ENCODE data around the gene SPRTN.

SPRTN gene

GRCh38 chr1:231387770-231388669 is 49.9 kb downstream of the SPRTN start:
- no peak for DNase-seq
- Histone ChIP-seq H3K27me3 (no peaks in the 10 kb centered on the region), H3K36me3 (no peaks in the 10 kb centered on the region), H3K4me3 (no peak overlapping the region), H3K27ac (no peak overlapping the region), H3K9me3 (no peaks in the 10 kb centered on the region), H3K4me1 (peaks cover 0 to 30% (median 6%) of the 10 kb centered on the region in 4 donors)
- intact Hi-C loops (cut with DNase I; ENCODE audit: low total_unique reads): no loop called here
- TF ChIP-seq, protein P1, sequence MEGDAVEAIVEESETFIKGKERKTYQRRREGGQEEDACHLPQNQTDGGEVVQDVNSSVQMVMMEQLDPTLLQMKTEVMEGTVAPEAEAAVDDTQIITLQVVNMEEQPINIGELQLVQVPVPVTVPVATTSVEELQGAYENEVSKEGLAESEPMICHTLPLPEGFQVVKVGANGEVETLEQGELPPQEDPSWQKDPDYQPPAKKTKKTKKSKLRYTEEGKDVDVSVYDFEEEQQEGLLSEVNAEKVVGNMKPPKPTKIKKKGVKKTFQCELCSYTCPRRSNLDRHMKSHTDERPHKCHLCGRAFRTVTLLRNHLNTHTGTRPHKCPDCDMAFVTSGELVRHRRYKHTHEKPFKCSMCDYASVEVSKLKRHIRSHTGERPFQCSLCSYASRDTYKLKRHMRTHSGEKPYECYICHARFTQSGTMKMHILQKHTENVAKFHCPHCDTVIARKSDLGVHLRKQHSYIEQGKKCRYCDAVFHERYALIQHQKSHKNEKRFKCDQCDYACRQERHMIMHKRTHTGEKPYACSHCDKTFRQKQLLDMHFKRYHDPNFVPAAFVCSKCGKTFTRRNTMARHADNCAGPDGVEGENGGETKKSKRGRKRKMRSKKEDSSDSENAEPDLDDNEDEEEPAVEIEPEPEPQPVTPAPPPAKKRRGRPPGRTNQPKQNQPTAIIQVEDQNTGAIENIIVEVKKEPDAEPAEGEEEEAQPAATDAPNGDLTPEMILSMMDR (IDR thresholded peaks at IDR 0.05): no peak

GRCh38 chr1:231390071-231390470 is 52.0 kb downstream of the SPRTN start:
- Histone ChIP-seq H3K4me1 (peaks cover 0 to 31% (median 12%) of the 10 kb centered on the region in 4 donors), H3K4me3 (no peak overlapping the region), H3K9me3 (no peaks in the 10 kb centered on the region), H3K36me3 (no peaks in the 10 kb centered on the region), H3K27ac (no peak overlapping the region), H3K27me3 (no peaks in the 10 kb centered on the region)
- TF ChIP-seq, protein P1 (IDR thresholded peaks at IDR 0.05): no peak
- intact Hi-C loops (cut with DNase I; ENCODE audit: low total_unique reads): no loop called here
- no peak for DNase-seq

DNA sequence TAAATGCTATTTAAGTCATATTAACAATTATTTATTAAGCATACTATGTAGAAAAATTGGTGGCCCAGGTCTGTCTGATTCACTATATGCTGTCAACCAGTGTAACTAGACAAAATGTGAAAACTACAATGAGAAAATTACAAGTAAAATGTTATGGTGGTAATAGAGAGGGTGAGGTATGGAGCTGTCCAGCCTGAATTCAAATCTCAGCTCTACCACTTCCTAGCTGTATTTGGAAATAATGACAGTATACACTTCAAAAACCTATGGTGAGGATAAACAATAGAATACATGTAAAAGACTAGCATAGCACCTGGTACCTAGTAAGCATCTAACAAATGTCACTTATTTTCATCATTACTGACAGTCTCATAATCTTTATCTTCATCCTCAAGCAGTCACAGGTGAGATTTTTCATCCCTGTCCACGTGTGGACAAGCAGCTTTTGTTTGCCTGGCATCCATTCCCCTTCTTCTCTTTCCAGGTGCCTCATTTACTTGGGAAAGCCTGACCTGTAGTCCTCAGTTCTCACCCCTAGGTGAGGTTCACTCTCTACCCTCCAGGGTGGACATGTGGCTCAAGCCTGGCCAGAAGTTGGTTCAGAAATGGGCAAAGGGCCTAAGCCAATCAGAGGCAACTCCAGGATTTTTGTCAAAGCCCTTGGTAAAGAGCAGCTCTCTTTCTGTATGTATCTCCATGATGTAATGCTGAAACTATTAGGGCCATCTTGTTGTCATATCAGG is 54.5 kb downstream of the SPRTN start:
- no peaks in the 10 kb centered on the region for H3K36me3 ChIP-seq
- H3K9me3 ChIP-seq: no peaks in the 10 kb centered on the region
- intact Hi-C loops (cut with DNase I; ENCODE audit: low total_unique reads): no loop called here
- no peak overlapping the region for H3K27ac ChIP-seq
- H3K27me3 ChIP-seq: no peaks in the 10 kb centered on the region
- no peak overlapping the region for H3K4me3 ChIP-seq
- TF ChIP-seq, protein P1 (IDR thresholded peaks at IDR 0.05): no peak
- DNase-seq: no peak
- peaks cover 0 to 55% (median 19%) of the 10 kb centered on the region in 4 donors for H3K4me1 ChIP-seq

DNA sequence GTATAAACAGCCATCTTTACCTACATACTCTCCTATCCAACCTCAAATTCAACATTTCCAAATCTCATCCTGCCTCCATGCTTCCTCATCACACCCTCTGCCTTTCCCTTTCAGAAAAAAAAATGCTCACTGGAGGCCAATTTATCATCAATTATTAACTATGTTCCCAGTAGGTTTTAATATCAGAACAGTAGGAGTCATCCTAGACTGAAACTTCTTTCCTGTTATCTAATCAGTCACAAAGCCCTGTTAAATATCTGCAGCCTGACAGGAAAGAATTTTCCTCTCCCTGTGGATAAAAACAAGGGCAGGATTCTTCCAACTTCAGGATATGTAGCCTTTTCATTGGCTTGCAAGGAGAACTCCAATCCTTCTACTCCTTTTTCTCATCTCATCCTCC is 55.6 kb downstream of the SPRTN start:
- Histone ChIP-seq H3K4me3 (no peak overlapping the region), H3K9me3 (no peaks in the 10 kb centered on the region), H3K27me3 (no peaks in the 10 kb centered on the region), H3K36me3 (no peaks in the 10 kb centered on the region), H3K4me1 (peaks cover 0 to 57% (median 21%) of the 10 kb centered on the region in 4 donors), H3K27ac (no peak overlapping the region)
- TF ChIP-seq, protein P1 (IDR thresholded peaks at IDR 0.05): no peak
- no peak for DNase-seq
- intact Hi-C loops (cut with DNase I; ENCODE audit: low total_unique reads): no loop called here

- H3K4me3 ChIP-seq: no peak overlapping the region
- intact Hi-C loops (cut with DNase I; ENCODE audit: low total_unique reads): no loop called here
- no peaks in the 10 kb centered on the region for H3K27me3 ChIP-seq
- peak overlapping the region; percentile 44 to 60 for H3K27ac ChIP-seq
- TF ChIP-seq, protein P1 (IDR thresholded peaks at IDR 0.05): no peak
- no peaks in the 10 kb centered on the region for H3K9me3 ChIP-seq
- peaks cover 0 to 61% (median 21%) of the 10 kb centered on the region in 4 donors for H3K4me1 ChIP-seq
- no peaks in the 10 kb centered on the region for H3K36me3 ChIP-seq
- DNase-seq: no peak
Measured at GRCh38 chr1:231395076-231395997, 57.2 kb downstream of the SPRTN start.
